K562 (cell line): Measurements from ENCODE around the gene USP35. TPM values are rescaled to one million over a fixed set of nuclear protein-coding genes. Genes with fewer than 3 reads are reported as not detected.

Source experiments
- ATF1 ChIP-seq, 2 experiments: fragments of 450-650 bp in 1 of 2; IDR thresholded peaks; 2 replicates each; pipeline ENCODE4 v1.6.1; 2016; ENCODE audit warnings: missing compliant biosample characterization in 1 of 2, missing genetic modification characterization in 1 of 2
- ETV5 ChIP-seq: sonication (generic); formaldehyde crosslinking; IDR thresholded peaks from 2 replicates; pipeline ENCODE4 v1.4.0; 2020; ENCODE audit warnings: low read depth, mild to moderate bottlenecking, missing genetic modification reagents
- GABPB1 ChIP-seq: sonication (generic); formaldehyde crosslinking; IDR thresholded peaks from 2 replicates; pipeline ENCODE4 v1.8.0; 2022; ENCODE audit warnings: mild to moderate bottlenecking, missing genetic modification reagents
- PHB2 ChIP-seq: fragments of 450-650 bp; IDR thresholded peaks from 2 replicates; pipeline ENCODE4 v1.6.1; 2017; ENCODE audit warnings: low read depth
- POLR2G ChIP-seq: fragments of 200-400 bp; formaldehyde crosslinking; IDR thresholded peaks from 2 replicates; pipeline ENCODE4 v1.6.1; 2017; ENCODE audit warnings: low read depth, mild to moderate bottlenecking, antibody characterized with exemption, low read length, moderate library complexity
- STAT5B ChIP-seq: fragments of 250-450 bp; sonication (Bioruptor Pico); IDR thresholded peaks from 2 replicates; pipeline ENCODE4 v1.8.0; 2021; ENCODE audit warnings: mild to moderate bottlenecking, inconsistent platforms
- ZNF511 ChIP-seq: sonication (generic); formaldehyde crosslinking; IDR thresholded peaks from 2 replicates; pipeline ENCODE4 v1.8.0; 2022; ENCODE audit warnings: mild to moderate bottlenecking, missing genetic modification reagents
- polyA plus RNA-seq, 8 experiments: library from polyadenylated mRNA; depleted of rRNA in 4 of 8; stranded (reverse) in 5 of 8; unstranded in 3 of 8; fragments of >200 nt; fragmentation: Nextera tagmentation in 2 of 8; fragmentation: Illumina TruSeq in 1 of 8; extraction: Ambion mirVana in 2 of 8; extraction: Trizol in 1 of 8; gene quantifications; 2 replicates each; pipeline versions ENCODE4 v1.2.1 to v1.2.3, GENCODE V29; 2011 to 2014; ENCODE audit warnings: inconsistent platforms in 1 of 8, missing spikeins in 1 of 8
- total RNA-seq, 7 experiments: library from RNA; depleted of rRNA in 6 of 7; stranded (reverse); fragments of >200 nt in 6 of 7; fragmentation: Illumina TruSeq in 2 of 7; extraction: Trizol in 2 of 7; gene quantifications; 2 replicates each; pipeline versions ENCODE4 v1.2.1 to v1.2.3, GENCODE V29; 2011 to 2021; ENCODE audit warnings: low replicate concordance in 1 of 7
- TF ChIP-seq, protein P1 (sequence below): fragments of 450-650 bp; formaldehyde crosslinking; conservative IDR thresholded peaks from 2 replicates; pipeline ENCODE4 v1.4.0; 2022; ENCODE audit warnings: mild to moderate bottlenecking, missing genetic modification characterization

USP35 gene
- total and polyA plus RNA-seq, 9 of the 15 experiments (the other 6 are each of a cell fraction or from before 2014, with no cell fraction given), result 0.01 to 4.8 (median 3.6) TPM

GRCh38 chr11:78212586-78213371 is 24.1 kb downstream of the USP35 start (continued):
- TF ChIP-seq ATF1 (CRISPR knock-in tag; IDR thresholded peaks at IDR 0.05) (no peak), ATF1 (tag; IDR thresholded peaks at IDR 0.05) (no peak), ZNF511 (no peak), STAT5B (CRISPR knock-in tag) (no peak), GABPB1 (CRISPR knock-in tag) (no peak), ETV5 (CRISPR knock-in tag) (no peak), PHB2 (no peak), POLR2G (peak; percentile 70)
- TF ChIP-seq, protein P1, sequence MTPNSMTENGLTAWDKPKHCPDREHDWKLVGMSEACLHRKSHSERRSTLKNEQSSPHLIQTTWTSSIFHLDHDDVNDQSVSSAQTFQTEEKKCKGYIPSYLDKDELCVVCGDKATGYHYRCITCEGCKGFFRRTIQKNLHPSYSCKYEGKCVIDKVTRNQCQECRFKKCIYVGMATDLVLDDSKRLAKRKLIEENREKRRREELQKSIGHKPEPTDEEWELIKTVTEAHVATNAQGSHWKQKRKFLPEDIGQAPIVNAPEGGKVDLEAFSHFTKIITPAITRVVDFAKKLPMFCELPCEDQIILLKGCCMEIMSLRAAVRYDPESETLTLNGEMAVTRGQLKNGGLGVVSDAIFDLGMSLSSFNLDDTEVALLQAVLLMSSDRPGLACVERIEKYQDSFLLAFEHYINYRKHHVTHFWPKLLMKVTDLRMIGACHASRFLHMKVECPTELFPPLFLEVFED (CRISPR knock-in tag), result peak; percentile 23; the same call in 1 of the 2 replicates
